ENCODE measurements around the gene MAG. TPM values are rescaled to one million over a fixed set of nuclear protein-coding genes. Genes with fewer than 3 reads are reported as not detected.

MAG gene
- total RNA-seq, 1 experiment from 2014 or later, result 0.17 TPM

DNA sequence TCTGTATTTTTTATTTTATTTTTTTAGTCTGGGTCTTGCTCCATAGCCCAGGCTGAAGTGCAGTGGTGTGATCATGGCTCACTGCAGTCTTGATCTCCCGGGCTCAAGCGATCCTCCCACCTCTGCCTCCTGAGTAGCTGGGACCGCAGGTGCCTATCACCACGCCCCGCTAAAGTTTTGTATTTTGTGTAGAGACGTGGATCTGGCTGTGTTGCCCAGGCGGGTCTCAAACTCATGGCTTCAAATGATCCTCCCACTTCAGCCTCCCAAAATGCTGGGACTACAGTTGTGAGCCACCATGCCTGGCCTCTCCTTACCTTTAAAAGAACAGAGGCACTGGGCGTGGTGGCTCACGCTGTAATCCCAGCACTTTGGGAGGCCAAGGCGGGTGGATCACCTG is 4.2 kb upstream of the MAG start:
- ATAC-seq (no peak), DNase-seq (ENCODE audit: low read depth, low spot score) (no peak)
- Histone ChIP-seq H3K27ac (ENCODE audit: low read depth, low read length) (no peak overlapping the region), H2AFZ (ENCODE audit: low read depth, low read length, poor library complexity, severe bottlenecking) (no peak overlapping the region), H3K9me2 (ENCODE audit: insufficient read depth) (no peaks in the 10 kb centered on the region), H3K4me2 (ENCODE audit: low read length) (no peak overlapping the region), H3K9ac (ENCODE audit: low read length) (no peak overlapping the region), H3K4me1 (ENCODE audit: control insufficient read depth in 1 of 2, insufficient read depth in 2 of 2, low read length in 2 of 2) (peaks cover 0 to 13% of the 10 kb centered on the region in 2 experiments; a peak in 1 of 4 replicates), H3K4me3 (replicated peaks in 1 of 2; ENCODE audit: low read depth in 1 of 2, low read length in 2 of 2) (no peak overlapping the region), H3K9me3 (ENCODE audit: control insufficient read depth in 1 of 2, insufficient read depth in 1 of 2, low read depth in 1 of 2, low read length in 2 of 2) (no peaks in the 10 kb centered on the region), H4K20me1 (ENCODE audit: insufficient read depth) (no peaks in the 10 kb centered on the region), H3K27me3 (ENCODE audit: insufficient read depth, low read length) (no peaks in the 10 kb centered on the region), H3K79me2 (ENCODE audit: insufficient read depth, low read length) (no peaks in the 10 kb centered on the region), H3K36me3 (ENCODE audit: control insufficient read depth in 1 of 2, insufficient read depth in 2 of 2, low read length in 2 of 2) (no peaks in the 10 kb centered on the region)
- CTCF ChIA-PET, result no interaction called here
- POLR2A ChIA-PET, result interaction anchor here (1.5 kb wide), 1 partner anchor 32 kb away, joined by 3 read pairs; no protein-coding TSS in a partner anchor
- intact Hi-C loops (cut with micrococcal nuclease), result no loop called here
- BruUV-seq (replicated peaks), result no TSS peak
- TF ChIP-seq, protein P1, sequence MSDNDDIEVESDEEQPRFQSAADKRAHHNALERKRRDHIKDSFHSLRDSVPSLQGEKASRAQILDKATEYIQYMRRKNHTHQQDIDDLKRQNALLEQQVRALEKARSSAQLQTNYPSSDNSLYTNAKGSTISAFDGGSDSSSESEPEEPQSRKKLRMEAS (IDR thresholded peaks at IDR 0.05), result no peak
- no peak for TF ChIP-seq SRF (IDR thresholded peaks at IDR 0.05; ENCODE audit: low read depth)
- no peak for TF ChIP-seq SIN3A (IDR thresholded peaks at IDR 0.05; ENCODE audit: low read depth)
- no peak for TF ChIP-seq RAD21 (IDR thresholded peaks at IDR 0.05; ENCODE audit: low read depth)
- TF ChIP-seq ELF1 (IDR thresholded peaks at IDR 0.05; ENCODE audit: borderline replicate concordance, low read depth), result no peak
- no peak for TF ChIP-seq JUND (IDR thresholded peaks at IDR 0.05)
- no peak for TF ChIP-seq ZFX (IDR thresholded peaks at IDR 0.05)
- no peak for TF ChIP-seq EGR1 (IDR thresholded peaks at IDR 0.05; ENCODE audit: low read depth)
- no peak for TF ChIP-seq YY1 (IDR thresholded peaks at IDR 0.05; ENCODE audit: extremely low read depth, insufficient replicate concordance, low read depth, low read length)
- TF ChIP-seq, protein P2, sequence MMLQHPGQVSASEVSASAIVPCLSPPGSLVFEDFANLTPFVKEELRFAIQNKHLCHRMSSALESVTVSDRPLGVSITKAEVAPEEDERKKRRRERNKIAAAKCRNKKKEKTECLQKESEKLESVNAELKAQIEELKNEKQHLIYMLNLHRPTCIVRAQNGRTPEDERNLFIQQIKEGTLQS (IDR thresholded peaks at IDR 0.05), result no peak
- no peak for TF ChIP-seq CBX3 (IDR thresholded peaks at IDR 0.05; ENCODE audit: low read depth)
- no peak for TF ChIP-seq EZH2 (IDR thresholded peaks at IDR 0.05)
- no peak for TF ChIP-seq CTCF (IDR thresholded peaks at IDR 0.05 in 2 of 3, conservative IDR thresholded peaks at IDR 0.05 in 1 of 3; ENCODE audit: borderline replicate concordance in 1 of 3, insufficient read depth in 1 of 3, low read depth in 2 of 3, low read length in 2 of 3)
- no peak for TF ChIP-seq ZNF274 (IDR thresholded peaks at IDR 0.05; ENCODE audit: low read depth, low read length)
- RAD21 ChIA-PET (ENCODE audit: low non-redundant PET in 1 of 2, low total read pairs in 2 of 2, uncharacterized antibody in 2 of 2, unreplicated experiment in 2 of 2), result no interaction called here

Measured in HCT116 (cell line).